CD4-positive, alpha-beta T cell treated with Interleukin-17A for 4 hours (primary cell): Measurements from ENCODE around the gene CFAP45.

Experiments used
- DNase-seq: peaks from one replicate; pipeline ENCODE4 v3.0.0-alpha.2; 2020; ENCODE audit warnings: mixed read lengths

The CFAP45 gene

GRCh38 chr1:159900086-159900680 lies at the start of gene CFAP45:
Gene CFAP45, minus strand, starts transcription at chr1:159900165. Its CDS starts 67 bp downstream, at chr1:159900098.
- DNase-seq: peak; percentile 23

GRCh38 chr1:159949123-159949522 lies 49.2 kb upstream of the CFAP45 start:
- no peak for DNase-seq

- DNase-seq: no peak
Measured at GRCh38 chr1:159947942-159948341, 48.0 kb upstream of the CFAP45 start.

- no peak for DNase-seq
Measured at GRCh38 chr1:159946242-159947187, 46.5 kb upstream of the CFAP45 start.

- DNase-seq: peak; percentile 89
Measured at GRCh38 chr1:159945483-159946241, 45.7 kb upstream of the CFAP45 start, which contains the start of gene IGSF9. Gene IGSF9, minus strand, starts transcription at chr1:159945613. Its CDS starts 2,159 bp downstream, at chr1:159943454.

- no peak for DNase-seq
Measured at GRCh38 chr1:159944623-159945455, 44.9 kb upstream of the CFAP45 start.

- DNase-seq: no peak
Measured at GRCh38 chr1:159943908-159944622, 44.1 kb upstream of the CFAP45 start.

- DNase-seq: no peak
Measured at GRCh38 chr1:159943278-159943640, 43.3 kb upstream of the CFAP45 start.

GRCh38 chr1:159942632-159943277 lies 42.8 kb upstream of the CFAP45 start:
- no peak for DNase-seq

- no peak for DNase-seq
Measured at GRCh38 chr1:159941591-159942560, 41.9 kb upstream of the CFAP45 start.

GRCh38 chr1:159941141-159941540 lies 41.2 kb upstream of the CFAP45 start:
- no peak for DNase-seq

GRCh38 chr1:159940006-159940620 lies 40.1 kb upstream of the CFAP45 start:
- no peak for DNase-seq

- no peak for DNase-seq
Measured at GRCh38 chr1:159939678-159940002, 39.7 kb upstream of the CFAP45 start.

- DNase-seq: no peak
Measured at GRCh38 chr1:159938905-159939677, 39.1 kb upstream of the CFAP45 start.

GRCh38 chr1:159938211-159938852 lies 38.4 kb upstream of the CFAP45 start:
- no peak for DNase-seq

GRCh38 chr1:159937054-159937750 lies 37.2 kb upstream of the CFAP45 start:
- peak; percentile 25 for DNase-seq

- peak; percentile 89 for DNase-seq
Measured at GRCh38 chr1:159936273-159936904, 36.4 kb upstream of the CFAP45 start.
